Hepatic stellate cell (primary cell): Measurements from ENCODE around the gene SPACDR.
"Not testable (repeated sequence)": the region's sequence is repeated elsewhere in the genome, so short reads cannot be mapped to it uniquely, and the experiment has no call there.

Source experiments
- DNase-seq: peaks from one replicate; pipeline ENCODE4 v3.0.0; 2011; ENCODE audit warnings: low spot score

SPACDR gene, protein sequence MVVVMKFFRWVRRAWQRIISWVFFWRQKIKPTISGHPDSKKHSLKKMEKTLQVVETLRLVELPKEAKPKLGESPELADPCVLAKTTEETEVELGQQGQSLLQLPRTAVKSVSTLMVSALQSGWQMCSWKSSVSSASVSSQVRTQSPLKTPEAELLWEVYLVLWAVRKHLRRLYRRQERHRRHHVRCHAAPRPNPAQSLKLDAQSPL

DNA sequence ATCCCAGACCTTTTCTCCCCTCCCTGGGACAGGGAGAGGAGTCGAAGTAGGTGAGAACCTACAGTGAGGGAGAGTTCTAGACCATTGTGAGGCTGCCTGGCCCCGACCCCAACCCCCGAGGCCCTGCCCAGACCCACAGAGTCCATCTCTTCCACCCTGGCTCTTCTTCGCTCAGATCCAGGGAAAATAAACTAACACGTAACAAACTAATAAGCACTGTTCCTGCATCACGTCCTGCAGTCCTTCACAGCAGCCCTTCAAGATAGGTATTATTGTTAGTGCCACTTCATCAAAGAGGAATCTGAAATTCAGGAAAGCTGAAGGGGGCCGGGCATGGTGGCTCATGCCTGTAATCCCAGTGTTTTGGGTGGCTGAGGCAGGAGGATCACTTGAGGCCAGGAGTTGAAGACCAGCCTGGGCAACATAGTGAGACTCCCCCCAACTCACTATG is at the start of gene SPACDR:
Gene SPACDR (minus strand): TSS at position 51 of the 451 bp plus-strand sequence. CDS start 235 bp downstream, outside the sequence.
- DNase-seq: no peak

DNA sequence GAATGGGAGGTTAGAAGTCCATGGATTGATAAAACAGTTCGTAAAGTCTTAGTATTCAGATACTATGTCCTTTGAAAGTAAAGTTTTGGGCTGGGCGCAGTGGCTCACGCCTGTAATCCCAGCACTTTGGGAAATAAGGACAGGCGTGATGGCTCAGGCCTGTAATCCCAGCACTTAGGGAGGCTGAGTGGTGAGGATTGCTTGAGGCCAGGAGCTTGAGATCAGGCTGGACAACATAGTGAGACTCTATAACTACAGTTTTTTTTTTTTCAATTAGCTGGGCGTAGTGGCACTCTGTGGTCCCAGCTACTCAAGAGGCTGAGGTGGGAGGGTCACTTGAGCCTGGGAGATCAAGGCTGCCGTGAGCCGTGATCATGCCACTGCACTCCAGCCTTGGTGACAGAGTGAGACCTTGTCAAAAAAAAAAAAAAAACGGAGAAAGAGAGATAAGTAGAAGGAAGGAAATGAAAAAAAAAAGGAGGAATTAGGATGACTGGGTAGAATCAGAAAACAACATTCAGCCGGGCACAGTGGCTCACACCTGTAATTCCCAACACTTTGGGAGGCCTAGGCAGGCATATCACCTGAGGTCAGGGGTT is 49.3 kb upstream of the SPACDR start:
- DNase-seq: no peak

DNA sequence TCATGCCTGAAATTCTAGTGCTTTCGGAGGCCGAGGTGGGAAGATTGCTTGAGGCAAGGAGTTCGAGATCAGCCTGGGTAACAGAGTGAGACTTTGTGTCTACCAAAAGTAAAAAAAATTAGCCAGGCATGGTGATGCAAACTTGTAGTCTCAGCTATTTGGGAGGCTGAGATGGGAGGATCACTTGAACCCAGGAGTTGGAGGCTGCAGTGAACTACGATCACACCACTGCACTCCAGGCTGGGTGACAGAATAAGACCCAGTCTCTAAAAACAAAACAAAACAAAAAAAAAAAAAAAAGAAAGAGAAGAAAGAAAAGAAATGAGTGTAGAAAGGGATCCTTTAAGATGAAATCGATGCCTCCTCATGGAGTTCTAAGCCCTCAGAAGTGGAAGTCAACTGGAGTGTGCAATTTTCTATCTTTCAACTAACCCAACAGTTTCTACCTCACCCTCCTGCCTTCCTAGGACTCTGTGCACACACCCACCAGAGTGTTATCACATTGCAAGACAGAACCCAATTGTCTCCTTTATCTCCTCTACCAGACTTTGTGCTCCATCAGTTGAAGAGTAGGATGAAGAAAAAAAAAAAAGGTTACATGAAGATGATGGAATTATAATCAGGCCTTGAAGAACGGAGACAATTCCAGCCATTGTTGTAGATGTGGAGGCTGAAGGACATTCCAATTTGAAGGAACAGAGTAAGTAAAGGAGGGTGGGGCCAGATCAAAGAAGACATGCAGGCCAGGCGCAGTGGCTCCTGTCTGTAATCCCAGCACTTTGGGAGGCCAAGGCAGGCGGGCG is 46.6 kb upstream of the SPACDR start:
- no peak for DNase-seq

DNA sequence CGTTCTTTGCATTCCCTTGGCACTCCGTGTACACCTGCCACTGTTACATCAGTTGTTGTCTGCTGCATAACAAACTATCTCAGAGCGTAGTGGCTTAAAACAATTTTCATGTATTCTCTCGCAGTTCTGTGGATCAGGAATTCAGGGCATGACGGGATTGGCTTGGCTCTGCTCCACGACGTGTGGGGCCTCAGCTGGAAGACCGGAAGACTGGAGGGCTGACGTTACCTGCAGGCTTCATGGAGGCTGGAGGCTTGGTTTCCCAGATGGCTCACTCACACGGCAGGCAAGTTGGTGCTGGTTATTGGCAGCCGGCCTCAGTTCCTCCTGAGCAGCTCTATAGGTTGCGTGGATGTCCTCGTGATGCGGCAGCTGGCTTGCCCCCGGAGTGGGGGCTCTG is 45.2 kb upstream of the SPACDR start:
- no peak for DNase-seq

DNA sequence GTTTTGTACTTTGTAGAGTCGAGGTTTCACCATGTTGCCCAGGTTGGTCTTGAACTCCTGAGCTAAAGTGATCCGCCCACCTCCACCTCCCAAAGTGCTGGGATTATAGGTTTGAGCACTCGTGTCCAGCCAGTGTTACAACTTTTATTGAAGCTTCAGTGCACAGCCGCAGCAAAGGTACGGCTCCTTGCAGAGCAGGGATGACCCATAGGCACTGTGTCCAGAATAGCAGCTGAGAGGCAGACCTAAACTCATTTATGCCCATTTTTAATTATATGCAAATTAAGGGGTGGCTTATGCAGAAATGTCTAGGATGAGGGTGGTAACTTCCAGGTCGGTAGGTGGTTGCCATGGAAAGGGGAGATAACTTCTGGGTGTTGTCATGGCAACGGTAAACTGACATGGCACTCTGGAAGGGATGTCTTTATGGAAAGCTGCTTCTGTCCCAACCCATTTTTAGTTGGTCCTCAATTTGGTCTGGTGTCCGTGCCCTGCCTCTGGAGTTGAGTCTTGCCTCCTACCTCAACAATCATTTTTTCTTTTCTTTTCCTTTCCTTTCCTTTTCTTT is 42.4 kb upstream of the SPACDR start:
- DNase-seq: no peak

DNA sequence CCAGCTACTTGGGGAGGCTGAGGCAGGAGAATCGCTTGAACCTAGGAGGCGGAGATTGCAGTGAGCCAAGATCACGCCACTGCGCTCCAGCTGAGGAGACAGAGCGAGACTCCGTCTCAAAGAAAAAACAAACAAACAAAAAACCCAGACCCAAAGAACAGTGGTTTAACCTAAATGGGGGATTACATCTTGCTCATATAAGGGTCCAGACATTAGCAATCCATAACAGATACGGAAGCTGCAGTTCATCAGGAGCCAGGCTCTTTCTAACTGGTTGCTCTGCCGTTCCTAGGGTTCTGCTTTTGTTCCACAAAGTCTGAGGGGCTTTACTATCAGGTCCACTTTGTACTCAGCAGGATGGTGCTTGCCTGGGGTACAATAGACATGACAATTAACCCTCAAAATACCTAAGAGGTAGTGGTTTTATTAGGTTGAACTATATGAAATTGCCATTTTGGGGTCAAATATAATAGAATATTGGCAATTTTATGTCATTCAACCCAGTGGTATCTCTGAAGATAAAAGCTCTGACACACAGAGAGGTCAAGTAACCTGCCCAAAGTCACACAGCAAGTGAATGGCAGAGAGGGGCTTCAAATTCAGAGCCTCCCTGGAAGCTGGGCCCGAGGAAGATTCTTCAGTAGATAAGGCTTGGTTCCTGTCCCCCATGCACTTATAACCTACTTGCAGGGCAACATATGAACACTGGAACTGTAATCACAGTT is 41.0 kb upstream of the SPACDR start:
- DNase-seq: no peak

DNA sequence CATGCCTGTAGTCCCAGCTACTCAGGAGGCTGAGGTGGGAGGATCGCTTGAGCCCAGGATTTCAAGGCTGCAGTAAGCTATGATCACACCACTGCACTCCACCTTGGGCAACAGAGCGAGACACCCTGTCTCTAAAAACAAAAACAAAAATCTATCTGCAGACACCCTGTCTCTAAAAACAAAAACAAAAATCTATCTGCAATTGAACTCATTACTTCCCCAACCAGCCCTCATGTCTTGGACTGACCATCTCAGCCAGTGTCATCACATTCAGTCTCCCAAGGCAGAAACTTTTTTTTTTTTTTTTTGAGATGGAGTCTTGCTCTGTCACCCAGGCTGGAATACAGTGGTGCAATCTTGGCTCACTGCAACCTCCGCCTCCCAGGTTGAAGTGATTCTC is 40.0 kb upstream of the SPACDR start:
- DNase-seq: not testable (repeated sequence)

DNA sequence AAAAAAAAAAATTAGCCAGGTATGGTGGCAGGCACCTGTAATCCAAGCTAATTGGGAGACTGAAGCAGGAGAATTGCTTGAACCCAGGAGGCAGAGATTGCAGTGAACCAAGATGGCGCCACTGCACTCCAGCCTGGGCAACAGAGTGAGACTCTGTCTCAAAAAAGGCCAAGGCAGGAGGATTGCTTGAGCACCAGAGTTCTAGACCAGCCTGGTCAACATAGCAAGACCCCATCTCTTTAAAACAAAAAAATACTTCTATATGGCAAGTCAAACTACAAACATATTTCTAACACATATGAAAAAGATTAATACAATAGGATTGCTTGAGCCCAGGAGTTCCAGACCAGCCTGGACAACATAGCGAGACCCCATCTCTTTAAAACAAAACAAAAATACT is 36.7 kb upstream of the SPACDR start:
- not testable (repeated sequence) for DNase-seq

DNA sequence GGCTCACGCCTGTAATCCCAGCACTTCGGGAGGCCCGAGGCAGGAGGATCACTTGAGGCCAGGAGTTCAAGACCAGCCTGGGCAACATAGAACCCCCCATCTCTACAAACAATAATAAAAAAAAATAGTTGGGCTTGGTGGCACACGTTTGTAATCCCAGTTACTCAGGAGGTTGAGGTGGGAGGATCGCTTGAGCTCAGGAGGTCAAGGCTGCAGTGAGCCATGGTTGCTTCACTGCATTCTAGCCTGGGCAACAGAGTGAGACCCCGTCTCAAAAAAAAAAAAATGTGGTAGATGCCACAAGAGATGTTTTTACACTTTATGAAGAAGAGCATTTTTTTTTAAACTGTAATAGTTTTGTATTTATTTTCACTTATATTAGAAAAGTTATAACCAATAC is 32.4 kb upstream of the SPACDR start:
- DNase-seq: no peak

DNA sequence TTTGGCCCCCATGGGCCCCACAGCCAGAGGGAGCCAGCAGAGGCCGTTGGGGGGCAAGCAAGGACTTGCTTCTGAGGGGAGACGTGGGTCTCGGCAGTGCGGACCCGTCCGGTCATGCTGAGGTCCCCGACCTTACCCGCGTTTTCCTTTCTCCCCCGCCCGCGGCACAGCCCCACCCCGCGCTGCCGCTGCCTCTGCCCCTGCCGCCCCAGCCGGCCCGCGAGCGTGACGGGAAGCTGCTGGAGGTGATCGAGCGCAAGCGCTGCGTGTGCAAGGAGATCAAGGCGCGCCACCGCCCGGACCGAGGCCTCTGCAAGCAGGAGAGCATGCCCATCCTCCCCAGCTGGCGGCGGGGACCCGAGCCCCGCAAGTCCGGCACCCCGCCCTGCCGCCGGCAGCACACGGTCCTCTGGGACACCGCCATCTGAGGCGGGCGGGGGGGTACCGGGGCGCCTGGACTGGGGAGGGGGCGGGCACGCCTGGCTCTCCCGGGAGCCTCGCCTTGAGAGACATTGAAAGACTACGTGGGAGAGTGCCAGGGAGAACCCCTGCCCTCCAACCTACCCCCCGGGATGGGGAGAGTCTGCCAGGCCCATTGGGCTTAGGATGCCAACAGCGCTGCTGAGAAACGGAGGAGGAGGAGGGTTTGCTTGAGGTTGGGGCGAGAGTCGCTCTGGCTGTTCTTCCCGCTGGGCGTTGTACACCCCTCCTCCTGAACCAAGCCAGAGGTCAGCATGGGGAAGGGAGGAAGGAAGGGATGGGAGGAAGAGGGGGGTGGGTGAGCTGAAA is 29.6 kb upstream of the SPACDR start:
- DNase-seq: peak; percentile 52

DNA sequence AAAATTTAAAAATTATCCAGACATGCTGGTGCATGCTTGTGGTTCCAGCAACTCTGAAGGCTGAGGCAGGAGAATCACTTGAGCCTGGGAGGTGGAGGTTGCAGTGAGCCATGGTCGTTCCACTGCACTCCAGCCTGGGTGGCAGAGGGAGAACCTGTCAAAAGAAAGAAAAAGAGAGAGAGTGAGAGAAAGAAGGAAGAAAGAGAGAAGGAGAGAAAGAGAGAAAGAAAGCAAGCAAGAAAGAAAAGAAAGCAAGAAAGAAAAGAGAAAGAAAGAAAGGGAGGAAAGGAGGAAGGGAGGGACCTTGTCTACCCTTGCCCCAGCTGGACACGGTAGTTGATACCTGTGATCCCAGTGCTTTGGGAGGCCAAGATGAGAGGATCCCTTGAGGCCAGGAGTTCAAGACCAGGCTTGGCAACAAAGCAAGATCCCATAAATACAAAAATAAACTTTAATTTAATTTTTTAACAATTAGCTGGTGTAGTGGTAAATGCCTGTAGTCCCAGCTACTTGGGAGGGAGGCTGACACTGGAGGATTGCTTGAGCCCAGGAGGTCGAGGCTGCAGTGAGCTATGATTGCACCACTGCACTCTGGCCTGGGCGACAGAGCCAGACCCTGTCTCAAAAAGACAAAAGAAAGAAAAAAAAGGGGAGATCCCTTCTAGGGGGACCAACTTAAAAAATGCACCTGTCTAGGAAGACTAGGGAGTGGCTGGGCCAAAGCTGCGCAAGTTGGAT is 28.8 kb upstream of the SPACDR start:
- no peak for DNase-seq

DNA sequence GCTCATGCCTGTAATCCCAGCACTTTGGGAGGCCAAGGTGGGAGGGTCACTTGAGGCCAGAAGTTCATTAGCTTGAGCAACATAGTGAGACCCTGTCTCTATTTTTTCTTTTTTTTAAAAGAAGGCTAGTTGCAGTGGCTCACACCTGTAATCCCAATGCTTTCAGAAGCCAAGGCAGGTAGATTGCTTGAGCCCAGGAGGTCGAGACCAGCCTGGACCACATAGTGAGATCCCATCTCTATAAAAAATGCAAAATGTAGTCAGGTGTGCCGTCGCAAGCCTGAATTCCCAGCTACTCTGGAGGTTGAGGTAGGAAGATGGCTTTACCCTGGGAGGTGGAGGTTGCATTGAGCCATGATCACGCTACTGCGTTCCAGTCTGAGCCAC is 27.1 kb upstream of the SPACDR start:
- DNase-seq: no peak

DNA sequence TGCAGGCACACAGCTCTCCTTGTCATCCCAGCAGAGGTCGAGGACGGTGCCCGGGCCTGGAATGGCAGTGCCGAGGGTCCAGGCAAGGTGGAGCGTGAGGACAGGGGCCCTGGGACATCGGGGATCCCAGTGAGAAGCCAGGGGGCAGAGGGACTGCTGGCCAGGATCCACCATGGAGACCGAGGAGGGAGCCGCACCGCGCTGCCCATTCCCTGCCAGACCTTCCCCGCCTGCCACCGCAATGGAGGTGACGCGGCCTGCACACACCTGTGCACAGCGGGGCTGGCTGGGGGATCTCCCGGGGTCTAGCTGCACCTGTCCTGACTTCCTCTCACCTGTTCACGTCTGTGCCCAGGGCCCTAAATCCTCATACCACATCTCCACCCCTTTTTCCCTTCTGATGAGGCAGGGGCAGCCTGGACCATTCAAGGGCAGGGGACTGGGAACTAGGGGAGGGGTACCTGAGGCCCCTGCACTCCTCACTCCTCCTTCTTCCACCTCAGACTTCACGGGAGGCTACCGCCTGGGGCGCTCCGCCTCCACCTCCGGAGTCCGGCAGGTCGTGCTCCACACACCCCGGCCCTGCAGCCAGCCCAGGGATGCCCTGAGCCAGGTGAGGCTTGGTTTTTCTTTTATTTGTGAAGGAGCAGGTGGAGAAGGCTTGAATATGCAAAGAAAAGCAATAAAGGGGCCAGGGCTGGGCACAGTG is 26.6 kb upstream of the SPACDR start:
- no peak for DNase-seq

DNA sequence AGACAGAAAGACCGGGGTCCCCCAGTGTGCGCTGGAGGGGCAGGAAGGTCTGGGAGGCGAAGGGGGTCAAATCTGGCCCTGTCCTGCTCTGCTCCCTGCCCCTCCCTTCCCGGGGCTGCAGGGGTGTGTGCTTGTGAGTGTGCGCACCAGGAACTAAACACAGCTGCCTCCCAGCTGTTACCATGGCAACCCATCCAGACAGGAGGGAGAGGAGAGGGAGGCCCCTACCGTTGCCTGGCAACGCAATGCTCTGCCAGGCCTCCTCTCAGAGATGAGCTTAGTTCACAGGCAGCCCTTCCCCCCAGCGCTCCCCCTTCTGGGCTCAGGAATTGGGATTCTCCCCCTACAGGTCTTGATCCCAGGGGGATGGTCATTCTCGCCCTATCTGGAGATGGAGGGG is 25.8 kb upstream of the SPACDR start:
- peak; percentile 99 for DNase-seq

DNA sequence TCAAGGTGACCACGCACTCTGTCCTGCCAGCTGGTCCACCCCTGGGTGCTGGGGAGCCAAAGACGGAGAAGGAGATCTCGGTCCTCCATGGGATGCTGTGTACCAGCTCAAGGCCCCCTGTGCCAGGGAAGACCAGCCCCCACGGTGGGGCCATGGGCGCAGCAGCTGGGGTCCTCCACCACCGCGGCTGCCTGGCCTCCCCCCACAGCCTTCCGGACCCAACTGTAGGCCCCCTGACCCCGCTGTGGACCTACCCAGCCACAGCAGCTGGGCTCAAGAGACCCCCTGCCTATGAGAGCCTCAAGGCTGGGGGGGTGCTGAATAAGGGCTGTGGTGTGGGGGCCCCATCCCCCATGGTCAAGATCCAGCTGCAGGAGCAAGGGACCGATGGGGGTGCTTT is 25.1 kb upstream of the SPACDR start:
- DNase-seq: no peak

DNA sequence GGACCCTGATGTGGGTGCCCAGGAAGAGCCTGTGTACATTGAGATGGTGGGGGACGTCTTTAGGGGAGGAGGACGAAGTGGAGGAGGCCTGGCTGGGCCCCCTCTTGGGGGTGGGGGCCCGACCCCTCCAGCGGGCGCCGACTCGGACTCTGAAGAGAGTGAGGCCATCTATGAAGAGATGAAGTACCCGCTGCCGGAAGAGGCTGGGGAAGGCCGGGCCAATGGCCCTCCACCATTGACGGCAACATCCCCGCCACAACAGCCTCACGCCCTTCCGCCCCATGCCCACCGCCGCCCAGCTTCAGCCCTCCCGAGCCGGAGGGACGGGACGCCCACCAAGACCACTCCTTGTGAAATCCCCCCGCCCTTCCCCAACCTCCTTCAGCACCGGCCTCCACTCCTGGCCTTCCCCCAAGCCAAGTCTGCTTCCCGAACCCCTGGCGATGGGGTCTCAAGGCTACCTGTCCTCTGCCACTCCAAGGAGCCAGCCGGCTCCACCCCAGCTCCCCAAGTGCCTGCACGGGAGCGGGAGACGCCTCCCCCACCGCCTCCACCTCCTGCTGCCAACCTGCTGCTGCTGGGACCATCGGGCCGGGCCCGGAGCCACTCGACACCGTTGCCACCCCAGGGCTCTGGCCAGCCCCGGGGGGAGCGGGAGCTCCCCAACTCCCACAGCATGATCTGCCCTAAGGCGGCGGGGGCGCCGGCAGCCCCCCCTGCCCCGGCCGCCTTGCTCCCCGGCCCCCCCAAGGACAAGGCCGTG is 24.5 kb upstream of the SPACDR start:
- DNase-seq: no peak

DNA sequence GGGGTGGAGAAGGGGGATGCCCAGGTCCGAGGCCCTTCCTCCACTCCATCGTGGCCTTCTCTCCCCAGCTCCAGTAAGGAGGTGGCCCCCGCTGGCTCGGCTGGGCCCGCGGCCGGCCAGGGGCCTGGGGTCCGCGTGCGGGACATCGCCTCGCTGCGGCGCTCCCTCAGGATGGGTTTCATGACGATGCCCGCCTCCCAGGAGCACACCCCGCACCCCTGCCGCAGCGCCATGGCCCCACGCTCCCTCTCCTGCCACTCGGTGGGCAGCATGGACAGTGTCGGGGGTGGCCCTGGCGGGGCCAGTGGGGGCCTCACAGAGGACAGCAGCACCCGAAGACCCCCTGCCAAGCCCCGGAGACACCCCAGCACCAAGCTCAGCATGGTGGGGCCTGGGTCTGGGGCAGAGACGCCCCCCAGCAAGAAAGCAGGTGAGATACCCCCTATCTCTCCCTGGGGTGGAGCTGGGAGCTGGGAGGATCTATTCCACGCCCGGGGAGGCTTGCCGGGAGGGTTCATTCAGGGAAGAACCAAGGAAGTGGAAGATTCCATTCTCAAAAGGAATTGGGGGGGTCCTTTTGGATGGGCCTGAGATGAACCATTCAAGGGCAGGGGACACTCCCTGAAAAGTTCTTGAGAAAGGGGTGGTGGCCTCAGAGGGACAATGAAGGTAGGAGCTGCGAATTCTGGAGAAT is 22.8 kb upstream of the SPACDR start:
- DNase-seq: peak; percentile 50

DNA sequence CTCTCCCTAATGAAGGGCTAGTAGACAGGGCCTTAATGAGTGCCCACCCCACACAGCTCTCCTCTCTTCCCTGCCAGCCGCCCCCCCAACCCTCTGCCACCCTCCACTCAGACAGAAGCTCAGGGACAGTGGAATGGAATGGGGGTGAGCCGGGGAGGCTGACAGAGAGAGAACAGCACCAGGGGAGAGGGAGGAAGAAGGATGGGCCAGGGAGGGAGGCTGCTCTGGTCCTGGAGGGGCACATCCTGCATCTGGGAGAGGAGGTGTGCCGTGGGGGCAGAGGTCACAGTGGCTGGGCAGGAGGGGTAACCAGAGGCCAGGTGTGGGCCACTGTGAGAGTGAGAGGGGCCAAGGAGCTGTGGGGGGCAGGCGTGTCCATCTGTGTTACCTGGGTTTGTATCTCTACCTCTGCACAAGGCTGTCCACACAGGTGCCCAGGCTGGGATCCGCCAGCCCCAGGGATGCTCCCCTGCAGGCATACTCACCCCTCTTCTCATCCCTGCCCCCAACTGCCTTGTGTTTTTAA is 22.1 kb upstream of the SPACDR start:
- DNase-seq: peak; percentile 4
